HG03139 (cell line): Measurements from ENCODE around the gene HPN.
"Not testable (repeated sequence)": the region's sequence is repeated elsewhere in the genome, so short reads cannot be mapped to it uniquely, and the experiment has no call there.

Experiments used
- ATAC-seq: cut with Tn5 transposase; IDR thresholded peaks from one replicate; pipeline ENCODE4 v1.9.1; 2021; ENCODE audit not compliant: unreplicated experiment

HPN gene

DNA sequence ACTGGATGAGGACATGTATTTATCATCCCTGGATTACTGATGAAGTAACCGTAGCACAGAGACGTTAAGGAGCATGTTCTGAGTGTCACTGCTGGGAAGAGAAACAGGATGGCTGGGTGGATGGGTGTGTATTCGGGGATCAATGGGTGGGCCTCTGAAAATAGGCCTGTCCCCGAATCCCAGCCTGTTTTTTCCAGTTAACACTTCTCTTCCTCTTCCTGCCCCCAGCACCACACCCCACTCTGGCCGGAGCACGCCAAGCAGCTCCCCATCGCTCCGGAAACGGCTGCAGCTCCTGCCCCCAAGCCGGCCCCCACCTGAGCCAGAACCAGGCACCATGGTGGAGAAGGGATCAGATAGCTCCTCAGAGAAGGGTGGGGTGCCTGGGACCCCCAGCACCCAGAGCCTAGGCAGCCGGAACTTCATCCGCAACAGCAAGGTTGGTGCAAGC, 32.6 kb upstream of the HPN start:
- no peak for ATAC-seq

DNA sequence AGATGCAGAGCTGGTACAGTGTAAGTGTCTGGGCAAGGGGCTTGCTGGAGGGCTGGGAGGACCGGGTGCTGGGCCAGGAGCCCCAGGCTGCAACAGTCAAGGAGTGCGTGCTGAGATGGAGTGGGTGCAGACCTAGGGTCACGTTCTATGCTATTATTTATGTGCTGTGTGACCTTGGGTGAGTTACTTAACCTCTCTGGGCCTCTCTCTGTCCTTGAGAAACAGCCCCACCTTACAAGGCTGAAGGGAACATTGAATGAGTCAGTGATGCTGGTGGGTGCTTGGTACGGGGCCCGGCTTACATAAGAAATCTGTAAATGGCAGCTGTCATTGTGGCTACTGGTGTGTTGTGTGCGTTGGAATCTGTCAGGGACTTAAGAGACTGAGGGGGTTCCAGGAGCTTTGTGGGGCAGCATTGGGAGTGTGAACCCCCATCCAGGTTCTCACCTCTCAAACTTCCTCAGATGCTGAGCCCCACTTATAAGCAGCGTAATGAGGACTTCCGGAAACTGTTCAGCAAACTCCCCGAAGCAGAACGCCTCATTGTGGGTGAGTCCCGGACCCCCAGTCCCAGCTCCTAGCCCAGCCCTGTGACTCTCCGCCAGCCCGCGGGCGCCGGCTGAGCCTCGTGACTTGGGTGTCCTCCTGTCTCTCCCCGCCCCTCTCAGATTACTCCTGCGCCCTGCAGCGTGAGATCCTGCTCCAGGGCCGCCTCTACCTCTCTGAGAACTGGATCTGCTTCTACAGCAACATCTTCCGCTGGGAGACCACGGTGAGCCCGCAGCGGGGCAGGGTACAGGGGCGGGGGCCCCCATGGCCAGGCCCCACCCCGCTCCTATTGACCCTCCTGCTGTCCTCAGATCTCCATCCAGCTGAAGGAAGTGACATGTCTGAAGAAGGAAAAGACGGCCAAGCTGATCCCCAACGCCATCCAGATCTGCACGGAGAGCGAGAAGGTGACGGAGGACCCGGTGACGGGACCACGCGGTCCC, 31.8 kb upstream of the HPN start:
- ATAC-seq: no peak

DNA sequence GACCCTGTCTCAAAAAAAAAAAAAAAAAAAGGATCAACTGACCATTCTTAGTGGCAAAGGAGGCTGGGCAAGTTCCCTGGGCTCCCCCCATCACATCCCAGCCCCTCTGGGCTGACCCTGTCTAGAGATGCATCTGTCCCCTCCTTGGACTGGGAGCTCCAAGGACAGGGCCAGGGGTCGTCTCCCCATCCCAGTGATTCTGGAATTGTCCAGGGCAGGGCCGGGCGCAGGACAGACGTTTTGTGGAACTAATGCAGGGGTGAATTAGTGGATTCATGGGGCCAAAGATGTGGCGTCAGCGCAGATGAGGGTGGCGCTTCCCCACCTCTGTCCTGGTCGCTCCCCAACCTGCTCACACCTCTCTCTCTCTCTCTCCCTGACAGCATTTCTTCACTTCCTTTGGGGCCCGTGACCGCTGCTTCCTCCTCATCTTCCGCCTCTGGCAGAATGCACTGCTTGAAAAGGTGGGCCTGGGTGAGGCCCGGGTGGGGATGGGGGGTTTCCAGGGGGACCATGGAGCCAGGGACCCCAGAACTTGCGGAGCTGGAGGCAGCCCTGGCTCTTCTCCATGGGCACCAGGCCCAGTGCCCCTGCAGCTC, 30.3 kb upstream of the HPN start:
- ATAC-seq: no peak

DNA sequence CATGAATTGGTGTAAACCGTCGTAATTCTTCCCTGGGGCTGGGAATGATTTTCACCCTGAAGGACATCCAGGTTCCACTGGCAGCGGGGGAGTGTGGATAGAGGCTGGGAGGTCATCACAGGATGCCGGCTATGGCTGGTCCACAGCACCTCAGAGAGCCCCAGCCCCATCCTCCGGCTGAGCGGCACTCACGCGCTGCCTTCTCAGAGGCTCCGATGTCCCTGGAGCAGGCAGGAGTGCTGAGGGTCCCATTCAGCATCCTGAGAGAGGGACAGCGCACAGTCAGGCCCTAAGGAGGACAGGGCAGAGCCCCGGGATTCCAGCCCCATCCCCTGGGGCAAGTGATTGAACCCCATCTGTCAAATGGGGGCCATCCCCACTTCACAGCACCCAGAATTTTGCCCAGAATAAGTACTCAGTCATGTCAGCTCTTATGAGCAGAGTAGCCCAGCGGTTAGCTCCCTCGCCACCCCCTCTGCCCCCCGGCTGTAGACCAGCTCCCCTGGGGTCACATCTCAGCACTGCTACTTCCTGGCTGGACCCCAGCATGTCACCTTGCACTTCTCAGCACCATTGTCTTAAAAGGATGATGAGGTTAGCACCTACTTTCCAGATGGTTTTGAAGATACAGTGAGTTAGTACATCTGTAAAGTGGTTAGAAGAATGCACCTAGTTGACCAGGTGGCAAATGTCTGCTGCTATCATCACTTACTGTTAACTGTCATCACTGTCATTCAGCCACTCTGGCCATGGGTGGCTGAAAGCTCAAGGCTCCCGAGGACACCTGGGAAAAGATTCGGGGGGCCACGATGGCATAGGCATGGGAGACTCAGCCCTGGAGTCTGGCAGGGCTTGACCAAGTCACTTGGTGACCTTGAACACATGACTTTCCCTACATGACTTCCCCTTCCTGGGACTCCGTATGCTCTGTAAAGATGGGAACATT, 29.5 kb upstream of the HPN start:
- ATAC-seq: no peak

DNA sequence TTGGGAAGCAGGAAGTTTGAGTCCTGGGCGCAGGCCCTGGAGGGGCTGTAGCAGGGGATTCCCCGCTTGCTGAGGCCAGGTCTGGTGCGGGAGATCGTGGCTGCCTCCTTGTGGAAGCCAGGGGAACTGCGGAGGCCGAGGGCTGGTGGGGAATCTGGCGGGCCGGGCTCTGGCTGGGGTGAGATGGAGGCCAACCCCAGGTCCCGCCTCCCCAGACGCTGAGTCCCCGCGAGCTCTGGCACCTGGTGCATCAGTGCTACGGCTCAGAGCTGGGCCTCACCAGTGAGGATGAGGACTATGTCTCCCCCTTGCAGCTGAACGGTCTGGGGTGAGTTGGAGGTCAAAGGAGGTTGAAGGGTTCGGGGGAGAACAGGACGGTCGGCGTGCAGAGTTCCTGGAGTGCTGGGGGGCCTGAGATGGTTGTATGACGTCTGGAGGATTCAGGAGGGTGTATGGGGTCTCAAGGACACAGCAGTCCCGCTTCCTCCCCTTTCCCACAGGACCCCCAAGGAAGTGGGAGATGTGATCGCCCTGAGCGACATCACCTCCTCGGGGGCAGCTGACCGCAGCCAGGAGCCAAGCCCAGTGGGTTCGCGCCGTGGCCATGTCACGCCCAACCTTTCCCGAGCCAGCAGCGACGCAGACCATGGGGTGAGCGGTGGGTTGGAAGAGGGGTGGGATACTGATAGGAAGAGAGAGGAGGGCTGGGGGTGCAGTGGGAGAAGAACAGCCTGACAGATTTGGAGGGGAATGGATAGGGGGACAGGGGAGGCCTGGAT, 28.3 kb upstream of the HPN start:
- no peak for ATAC-seq

DNA sequence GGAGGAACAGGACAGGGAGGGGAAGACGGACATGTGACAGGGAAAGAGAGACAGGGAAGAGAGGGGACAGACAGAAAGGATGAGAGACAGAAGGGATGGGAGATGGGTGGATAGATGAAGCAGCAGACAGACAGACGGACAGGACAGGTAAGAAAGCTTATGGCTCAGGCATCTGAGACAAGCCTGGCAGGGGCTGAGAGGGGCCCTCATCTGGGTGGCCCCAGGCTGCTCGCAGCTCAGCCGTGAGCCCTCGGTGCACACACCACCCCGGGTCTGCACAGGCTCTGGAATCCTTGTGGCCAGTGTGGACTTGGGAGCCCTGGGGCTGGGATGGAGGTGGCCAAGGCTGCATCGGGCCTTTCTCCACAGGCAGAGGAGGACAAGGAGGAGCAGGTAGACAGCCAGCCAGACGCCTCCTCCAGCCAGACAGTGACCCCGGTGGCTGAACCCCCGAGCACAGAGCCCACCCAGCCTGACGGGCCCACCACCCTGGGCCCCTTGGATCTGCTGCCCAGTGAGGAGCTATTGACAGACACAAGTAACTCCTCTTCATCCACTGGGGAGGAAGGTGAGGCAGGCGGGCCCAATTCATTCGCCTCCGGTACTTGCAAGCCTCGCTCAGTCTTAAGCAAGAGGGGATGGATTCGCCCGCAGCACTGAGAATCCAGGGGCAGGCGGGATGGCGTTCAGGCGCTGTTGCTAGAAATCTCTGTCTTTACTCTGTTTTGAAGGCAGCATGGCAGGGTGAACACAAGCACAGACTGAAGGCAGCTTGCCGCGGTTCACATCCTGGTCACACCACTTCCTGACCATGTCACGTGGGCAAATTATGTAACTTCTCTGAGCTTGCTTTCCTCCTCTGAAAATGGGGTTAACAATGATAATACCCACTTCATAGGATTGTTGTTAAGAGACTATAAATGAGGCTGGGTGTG, 27.4 kb upstream of the HPN start:
- no peak for ATAC-seq

DNA sequence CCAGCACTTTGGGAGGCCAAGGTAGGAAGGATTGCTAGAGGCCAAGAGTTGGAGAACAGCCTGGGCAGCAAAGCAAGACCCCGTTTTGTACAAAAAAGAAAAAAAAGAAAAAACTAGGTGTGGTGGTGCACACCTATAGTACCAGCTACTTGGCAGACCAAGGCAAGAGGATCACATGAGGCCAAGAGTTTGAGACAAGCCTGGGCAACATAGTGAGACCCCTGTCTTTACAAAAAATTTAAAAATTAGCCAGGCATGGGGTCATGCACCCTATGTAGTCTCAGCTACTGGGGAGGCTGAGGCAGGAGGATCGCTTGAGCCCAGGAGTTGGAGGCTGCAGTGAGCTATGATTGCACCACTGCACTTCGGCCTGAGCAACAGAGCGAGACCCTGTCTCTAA, 26.7 kb upstream of the HPN start:
- not testable (repeated sequence) for ATAC-seq

DNA sequence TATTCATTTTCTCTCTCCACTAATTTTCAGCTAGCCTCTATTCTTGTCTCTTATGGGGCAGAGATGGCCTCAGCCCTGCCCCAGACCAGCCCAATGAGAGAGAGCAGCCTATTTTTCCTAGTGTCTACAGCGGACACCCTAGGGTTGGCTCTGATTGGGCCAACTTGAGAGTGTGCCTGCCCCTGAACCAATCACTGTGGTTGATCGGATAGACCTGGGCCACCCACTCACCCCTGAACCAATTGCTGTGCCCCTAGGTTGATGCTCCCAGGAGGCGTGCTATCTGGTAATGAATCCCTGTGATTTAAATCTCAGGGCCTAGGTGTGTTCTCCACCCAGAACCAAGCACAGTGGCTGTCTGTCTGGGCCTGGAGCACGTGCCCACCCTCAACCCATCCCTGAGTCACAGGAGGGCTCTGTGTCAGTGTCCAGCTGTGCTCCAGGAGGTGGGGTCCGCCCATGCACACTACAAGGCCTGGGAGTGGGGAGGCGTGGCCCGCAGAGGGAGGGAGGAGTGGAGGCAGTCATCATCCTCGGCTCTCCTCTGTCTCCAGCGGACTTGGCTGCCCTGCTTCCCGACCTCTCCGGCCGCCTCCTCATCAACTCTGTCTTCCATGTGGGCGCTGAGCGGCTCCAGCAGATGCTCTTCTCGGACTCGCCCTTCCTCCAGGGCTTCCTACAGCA, 26.1 kb upstream of the HPN start:
- no peak for ATAC-seq

DNA sequence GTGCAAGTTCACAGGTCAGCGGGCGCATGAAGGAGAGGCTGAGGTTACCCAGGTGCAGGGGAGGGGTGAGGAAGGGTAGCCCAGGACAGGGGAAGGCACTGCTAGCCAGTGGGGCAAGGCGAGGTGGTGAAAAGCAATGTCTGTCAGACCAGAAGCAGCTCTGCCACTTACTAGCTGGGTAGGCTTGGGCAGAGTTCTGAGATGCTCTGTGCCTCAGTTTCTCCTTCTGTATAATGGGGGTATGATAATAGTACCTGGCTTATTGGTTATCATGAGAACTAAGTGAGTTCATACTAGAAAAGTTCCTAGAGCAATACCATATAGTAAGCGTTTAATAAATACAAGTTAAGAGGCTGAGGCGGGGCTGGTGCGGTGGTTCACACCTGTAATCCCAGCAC, 25.6 kb upstream of the HPN start:
- ATAC-seq: no peak

DNA sequence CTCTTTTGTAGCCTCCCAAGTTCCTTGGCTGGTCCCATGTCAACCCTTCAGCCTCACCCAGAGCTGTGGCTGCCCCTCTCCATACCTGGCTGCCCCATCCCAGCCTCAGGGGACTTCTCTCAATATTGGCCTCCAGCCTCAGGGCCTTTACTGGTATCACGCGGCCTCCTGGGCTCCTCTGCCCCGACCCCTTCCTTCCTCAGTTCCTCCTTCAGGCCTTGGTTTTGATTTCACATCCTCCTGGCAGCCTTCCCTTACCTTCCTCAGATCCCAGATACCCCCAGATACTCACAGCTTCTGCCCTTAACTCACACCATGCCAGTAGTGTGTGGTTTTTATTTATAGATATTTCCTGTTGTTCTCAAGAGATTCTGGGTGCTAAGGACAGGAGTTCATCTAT, 24.0 kb upstream of the HPN start:
- no peak for ATAC-seq

DNA sequence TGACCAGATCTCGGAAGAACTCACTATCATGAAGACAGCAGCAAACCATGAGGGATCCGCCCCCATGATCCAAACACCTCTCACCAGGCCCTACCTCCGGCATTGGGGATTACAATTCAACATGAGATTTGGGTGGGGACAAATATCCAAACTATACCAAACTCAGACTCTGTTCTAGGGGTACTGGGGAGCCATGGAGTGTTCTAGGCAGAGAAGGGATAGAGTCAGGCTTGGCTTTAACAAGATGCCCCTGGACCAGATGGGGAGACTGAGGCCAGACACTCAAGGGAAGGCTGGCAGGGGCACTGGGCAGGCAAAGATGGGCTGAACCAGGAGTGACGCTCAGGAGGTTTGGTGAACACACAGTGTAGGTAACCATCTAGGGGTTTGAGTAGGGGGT, 23.1 kb upstream of the HPN start:
- ATAC-seq: no peak

DNA sequence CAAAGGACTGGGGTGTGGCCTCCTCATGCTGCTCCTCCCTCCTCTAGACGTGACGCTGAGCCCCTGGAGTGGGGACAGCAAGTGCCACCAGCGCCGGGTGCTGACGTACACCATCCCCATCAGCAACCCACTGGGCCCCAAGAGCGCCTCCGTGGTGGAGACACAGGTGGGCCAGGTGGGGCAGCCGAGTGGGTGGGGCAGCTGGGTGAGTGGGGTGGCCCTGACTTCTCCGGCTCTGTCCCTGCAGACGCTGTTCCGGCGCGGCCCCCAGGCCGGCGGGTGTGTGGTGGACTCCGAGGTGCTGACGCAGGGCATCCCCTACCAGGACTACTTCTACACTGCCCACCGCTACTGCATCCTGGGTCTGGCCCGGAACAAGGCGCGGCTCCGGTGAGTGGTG, 22.4 kb upstream of the HPN start:
- no peak for ATAC-seq

DNA sequence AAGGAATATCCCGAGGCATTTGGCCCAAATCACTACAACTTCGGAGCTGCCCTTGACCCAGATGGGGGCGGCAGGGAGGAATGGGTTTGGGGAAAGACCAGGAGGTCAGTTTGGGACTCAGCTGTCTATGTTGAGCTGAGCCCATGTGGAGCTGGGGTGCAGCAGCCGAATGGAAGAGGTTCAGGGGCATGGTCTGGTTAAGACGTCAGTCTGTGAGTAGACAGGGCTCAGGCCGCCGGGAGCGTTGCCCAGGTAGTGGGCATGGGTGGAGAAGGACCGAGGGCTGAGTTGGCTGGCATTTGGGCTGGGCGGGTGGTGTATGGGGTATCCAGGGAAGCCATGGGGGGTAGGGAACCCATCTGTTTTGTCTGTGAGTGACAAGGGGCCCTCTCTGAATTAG, 20.5 kb upstream of the HPN start:
- no peak for ATAC-seq

DNA sequence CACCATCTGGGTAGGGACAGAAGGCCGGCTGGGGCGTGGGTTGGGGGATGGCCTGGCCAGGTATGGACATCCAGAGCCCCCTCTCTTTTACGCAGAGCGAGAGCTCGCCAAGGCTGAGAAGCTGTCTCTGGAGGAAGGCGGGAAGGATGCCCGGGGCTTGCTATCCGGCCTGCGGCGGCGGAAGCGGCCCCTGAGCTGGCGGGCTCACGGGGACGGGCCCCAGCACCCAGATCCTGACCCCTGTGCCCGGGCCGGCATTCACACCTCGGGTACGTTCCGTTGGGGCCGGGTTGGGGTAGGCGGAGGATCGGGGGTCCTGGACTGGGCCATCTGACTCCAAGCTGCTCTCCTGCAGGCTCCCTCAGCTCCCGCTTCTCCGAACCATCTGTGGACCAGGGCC, 19.9 kb upstream of the HPN start:
- ATAC-seq: no peak

DNA sequence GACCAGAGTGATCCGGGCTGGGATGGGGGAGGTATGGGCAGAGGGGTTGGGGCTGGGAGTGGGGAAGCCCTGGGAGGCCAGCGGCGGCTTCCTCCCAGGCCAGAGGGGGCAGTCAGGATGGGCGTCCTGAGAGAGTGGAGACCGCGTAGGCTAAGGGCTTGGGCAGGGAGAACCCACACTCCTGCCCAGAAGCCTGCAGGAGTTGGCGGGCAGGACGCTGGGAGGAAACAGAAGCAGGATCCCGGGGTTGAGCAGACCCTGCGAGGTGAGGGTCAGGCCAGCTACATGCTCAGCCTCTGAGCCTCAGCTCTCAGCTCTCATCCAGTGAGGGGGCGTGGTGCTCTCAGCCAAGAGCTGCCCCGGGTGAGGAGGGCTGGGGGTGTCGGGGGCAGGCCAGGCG, 19.1 kb upstream of the HPN start:
- ATAC-seq: no peak

DNA sequence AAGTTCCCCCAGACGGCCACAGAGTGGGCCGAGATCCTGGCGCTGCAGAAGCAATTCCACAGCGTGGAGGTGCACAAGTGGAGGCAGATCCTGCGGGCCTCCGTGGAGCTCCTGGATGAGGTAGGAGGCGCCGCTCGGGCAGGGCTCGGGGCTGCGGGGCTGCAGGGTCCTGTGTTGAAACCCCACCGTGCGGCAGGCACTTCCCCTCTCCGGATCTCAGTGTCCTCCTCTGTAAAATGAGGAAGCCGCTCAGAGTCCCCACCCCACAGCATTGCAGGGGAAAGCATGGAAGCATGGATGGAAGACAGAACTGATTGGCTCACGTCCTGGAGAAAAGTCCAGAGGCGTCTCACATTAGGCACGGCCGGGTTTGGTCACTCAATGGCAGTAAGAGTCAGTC, 18.1 kb upstream of the HPN start:
- no peak for ATAC-seq

DNA sequence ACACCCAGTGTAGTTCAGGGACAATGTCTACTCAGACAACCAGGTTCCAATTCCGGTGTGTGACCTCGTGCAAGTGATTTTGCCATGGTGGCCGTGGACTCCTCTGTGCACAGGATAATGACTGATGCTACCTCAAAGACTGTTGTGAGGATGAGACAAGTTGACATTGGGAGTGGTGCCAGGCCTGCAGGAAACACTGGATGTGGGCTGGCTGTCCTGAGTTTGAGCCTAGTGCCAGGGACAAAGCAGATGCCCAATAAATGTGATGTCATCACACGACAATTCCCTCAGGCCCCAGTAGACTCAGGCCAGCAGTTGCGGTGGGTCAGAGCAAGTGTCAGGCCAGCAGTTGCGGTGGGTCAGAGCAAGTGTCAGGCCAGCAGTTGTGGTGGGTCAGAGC, 17.4 kb upstream of the HPN start:
- no peak for ATAC-seq

DNA sequence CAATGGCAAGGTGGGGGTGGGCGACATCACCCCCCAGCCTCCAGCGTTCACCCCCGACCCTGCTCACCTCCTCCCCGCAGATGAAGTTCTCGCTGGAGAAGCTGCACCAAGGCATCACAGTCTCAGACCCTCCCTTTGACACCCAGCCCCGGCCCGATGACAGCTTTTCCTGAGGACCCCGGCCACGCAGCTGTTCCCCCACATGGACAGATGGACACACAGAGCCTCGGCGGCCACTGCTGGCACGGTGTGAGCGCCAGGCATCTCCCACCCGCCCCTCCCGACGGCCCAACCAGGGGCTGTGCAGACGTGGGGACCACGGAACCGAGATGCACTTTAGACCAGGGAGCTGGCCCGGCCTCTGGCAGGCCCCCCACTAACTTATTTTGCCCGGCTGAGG, 15.6 kb upstream of the HPN start:
- ATAC-seq: no peak

DNA sequence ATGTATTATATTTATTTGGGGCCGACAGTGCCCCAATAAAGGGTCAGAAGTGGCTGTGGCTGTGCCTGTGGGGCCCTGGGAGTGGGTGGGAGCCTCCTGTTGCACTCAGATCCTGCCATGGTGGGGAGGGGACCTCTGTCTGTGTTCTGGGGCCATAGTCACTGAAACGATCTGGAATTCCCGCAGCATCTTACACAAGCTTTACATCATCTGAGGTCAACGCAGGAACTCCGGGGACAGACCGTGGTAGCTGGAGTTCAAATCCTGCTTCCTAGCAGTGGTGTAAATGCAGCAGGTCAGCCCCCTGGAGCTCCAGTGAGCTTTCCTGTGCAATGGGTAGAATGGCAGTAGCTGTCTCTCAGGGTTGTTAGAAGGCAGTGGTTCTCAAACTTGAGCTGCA, 15.1 kb upstream of the HPN start:
- no peak for ATAC-seq
